ENCODE results near the gene CATSPERD. TPM values are rescaled to one million over a fixed set of nuclear protein-coding genes. Genes with fewer than 3 reads are reported as not detected.

CATSPERD gene
- total and polyA plus RNA-seq, 9 of the 15 experiments (the other 6 are each of a cell fraction or from before 2014, with no cell fraction given): not detected

DNA sequence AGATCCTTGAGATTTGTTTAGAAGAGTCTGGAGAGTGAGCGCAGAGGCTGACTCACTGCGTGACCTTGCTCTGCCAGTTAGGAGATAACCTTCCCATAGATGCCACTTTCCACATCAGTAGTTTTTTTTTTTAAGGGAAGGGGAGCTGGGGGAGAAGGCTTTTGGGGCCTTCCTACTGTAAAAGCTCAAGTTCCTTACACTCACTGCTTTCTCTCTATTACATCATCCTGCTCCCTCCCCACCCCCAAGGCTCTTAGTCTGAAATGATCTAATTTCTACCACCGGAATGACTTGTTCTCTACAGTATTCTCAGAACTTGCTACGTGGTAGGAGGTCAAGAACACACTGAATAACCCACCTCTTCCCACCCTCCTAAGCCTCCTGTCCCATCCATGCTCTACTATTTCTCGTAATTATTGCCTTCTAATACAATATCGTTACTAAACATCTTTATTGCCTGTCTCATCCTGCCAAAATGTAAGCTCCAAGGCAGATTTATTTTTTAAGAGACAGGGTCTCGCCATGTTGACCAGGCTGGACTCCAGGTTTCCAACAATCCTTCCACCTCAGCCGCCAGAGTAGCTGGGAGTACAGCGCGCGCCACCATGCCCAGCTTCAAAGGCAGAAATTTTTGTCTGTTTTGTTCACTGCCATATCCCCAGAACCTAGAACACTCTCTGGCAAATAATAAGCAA is 1.7 kb upstream of the CATSPERD start (continued):
- TF ChIP-seq, protein P1, sequence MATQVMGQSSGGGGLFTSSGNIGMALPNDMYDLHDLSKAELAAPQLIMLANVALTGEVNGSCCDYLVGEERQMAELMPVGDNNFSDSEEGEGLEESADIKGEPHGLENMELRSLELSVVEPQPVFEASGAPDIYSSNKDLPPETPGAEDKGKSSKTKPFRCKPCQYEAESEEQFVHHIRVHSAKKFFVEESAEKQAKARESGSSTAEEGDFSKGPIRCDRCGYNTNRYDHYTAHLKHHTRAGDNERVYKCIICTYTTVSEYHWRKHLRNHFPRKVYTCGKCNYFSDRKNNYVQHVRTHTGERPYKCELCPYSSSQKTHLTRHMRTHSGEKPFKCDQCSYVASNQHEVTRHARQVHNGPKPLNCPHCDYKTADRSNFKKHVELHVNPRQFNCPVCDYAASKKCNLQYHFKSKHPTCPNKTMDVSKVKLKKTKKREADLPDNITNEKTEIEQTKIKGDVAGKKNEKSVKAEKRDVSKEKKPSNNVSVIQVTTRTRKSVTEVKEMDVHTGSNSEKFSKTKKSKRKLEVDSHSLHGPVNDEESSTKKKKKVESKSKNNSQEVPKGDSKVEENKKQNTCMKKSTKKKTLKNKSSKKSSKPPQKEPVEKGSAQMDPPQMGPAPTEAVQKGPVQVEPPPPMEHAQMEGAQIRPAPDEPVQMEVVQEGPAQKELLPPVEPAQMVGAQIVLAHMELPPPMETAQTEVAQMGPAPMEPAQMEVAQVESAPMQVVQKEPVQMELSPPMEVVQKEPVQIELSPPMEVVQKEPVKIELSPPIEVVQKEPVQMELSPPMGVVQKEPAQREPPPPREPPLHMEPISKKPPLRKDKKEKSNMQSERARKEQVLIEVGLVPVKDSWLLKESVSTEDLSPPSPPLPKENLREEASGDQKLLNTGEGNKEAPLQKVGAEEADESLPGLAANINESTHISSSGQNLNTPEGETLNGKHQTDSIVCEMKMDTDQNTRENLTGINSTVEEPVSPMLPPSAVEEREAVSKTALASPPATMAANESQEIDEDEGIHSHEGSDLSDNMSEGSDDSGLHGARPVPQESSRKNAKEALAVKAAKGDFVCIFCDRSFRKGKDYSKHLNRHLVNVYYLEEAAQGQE (IDR thresholded peaks at IDR 0.05; ENCODE audit: borderline replicate concordance): peak; percentile 29; the same call in 1 of the 2 replicates
- TF ChIP-seq, protein P1 (CRISPR knock-in tag; IDR thresholded peaks at IDR 0.05; ENCODE audit: low read depth): no peak
- TF ChIP-seq TAL1 (IDR thresholded peaks at IDR 0.05) (no peak), MXI1 (IDR thresholded peaks at IDR 0.05; ENCODE audit: low read depth, low read length) (peak; percentile 43; the same call in 1 of the 2 replicates), ZNF232 (CRISPR knock-in tag; IDR thresholded peaks at IDR 0.05) (no peak), MYBL2 (IDR thresholded peaks at IDR 0.05; ENCODE audit: low read depth) (no peak), MYBL2 (CRISPR knock-in tag; IDR thresholded peaks at IDR 0.05; ENCODE audit: borderline replicate concordance) (no peak), ZNF445 (CRISPR knock-in tag; IDR thresholded peaks at IDR 0.05; ENCODE audit: low read depth) (0 out of 2 replicates have a peak, but pooled peaks have one; percentile 6), CEBPB (tag; IDR thresholded peaks at IDR 0.05) (peak; percentile 93), C11orf30 (IDR thresholded peaks at IDR 0.05; ENCODE audit: low read depth) (peak; percentile 59; the same call in 1 of the 2 replicates), KHSRP (IDR thresholded peaks at IDR 0.05) (0 out of 2 replicates have a peak, but pooled peaks have one; percentile 35), ZNF384 (IDR thresholded peaks at IDR 0.05; ENCODE audit: low read depth, low read length) (peak; percentile 94), RAD51 (IDR thresholded peaks at IDR 0.05; ENCODE audit: borderline replicate concordance, low read depth) (0 out of 2 replicates have a peak, but pooled peaks have one; percentile 6)
- TF ChIP-seq, protein P2, sequence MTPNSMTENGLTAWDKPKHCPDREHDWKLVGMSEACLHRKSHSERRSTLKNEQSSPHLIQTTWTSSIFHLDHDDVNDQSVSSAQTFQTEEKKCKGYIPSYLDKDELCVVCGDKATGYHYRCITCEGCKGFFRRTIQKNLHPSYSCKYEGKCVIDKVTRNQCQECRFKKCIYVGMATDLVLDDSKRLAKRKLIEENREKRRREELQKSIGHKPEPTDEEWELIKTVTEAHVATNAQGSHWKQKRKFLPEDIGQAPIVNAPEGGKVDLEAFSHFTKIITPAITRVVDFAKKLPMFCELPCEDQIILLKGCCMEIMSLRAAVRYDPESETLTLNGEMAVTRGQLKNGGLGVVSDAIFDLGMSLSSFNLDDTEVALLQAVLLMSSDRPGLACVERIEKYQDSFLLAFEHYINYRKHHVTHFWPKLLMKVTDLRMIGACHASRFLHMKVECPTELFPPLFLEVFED (CRISPR knock-in tag; conservative IDR thresholded peaks at IDR 0.05): peak; percentile 50; the same call in 1 of the 2 replicates
- TF ChIP-seq, protein P3, sequence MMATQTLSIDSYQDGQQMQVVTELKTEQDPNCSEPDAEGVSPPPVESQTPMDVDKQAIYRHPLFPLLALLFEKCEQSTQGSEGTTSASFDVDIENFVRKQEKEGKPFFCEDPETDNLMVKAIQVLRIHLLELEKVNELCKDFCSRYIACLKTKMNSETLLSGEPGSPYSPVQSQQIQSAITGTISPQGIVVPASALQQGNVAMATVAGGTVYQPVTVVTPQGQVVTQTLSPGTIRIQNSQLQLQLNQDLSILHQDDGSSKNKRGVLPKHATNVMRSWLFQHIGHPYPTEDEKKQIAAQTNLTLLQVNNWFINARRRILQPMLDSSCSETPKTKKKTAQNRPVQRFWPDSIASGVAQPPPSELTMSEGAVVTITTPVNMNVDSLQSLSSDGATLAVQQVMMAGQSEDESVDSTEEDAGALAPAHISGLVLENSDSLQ (IDR thresholded peaks at IDR 0.05): peak; percentile 43

Data from K562 (cell line).